HepG2 (cell line): ENCODE data around the gene PRODH. TPM values are rescaled to one million over a fixed set of nuclear protein-coding genes. Genes with fewer than 3 reads are reported as not detected.
"Not testable (repeated sequence)": the region's sequence is repeated elsewhere in the genome, so short reads cannot be mapped to it uniquely, and the experiment has no call there.

ENCODE experiments used
- ATAC-seq: fragments of 200-7000 bp; cut with Tn5 transposase; 3 replicates; pipeline ENCODE4 v1.9.1; 2020; ENCODE audit warnings: mild to moderate bottlenecking, moderate library complexity
- BruUV-seq: library from RNA; stranded (reverse); fragments of 400-500 nt; replicated peaks from 2 replicates; lab custom pipeline; 2021; lab: Mats Ljungman, UMichigan
- CTCF ChIA-PET: fragments of 300-600 bp; formaldehyde crosslinking; extraction: SDS; loops from one replicate; lab custom pipeline; 2021; ENCODE audit warnings: low total read pairs, inconsistent platforms, low intra/inter-chr PET ratio; lab: Yijun Ruan, JAX
- POLR2A ChIA-PET: fragments of 350-600 bp; sonication (Branson Sonifier 250); formaldehyde crosslinking; loops from one replicate; lab custom pipeline; 2020; ENCODE audit warnings: antibody characterized with exemption, inconsistent platforms; lab: Yijun Ruan, JAX
- DNase-seq: peaks from one replicate; pipeline ENCODE4 v3.0.0-alpha.2; 2015; ENCODE audit warnings: low spot score
- FAIRE-seq: peaks from 3 replicates; lab custom pipeline; 2011; peaks lifted over from hg19 to GRCh38; lab: Jason Lieb, UNC
- H2AFZ ChIP-seq: one replicate; pipeline ENCODE4 v1.6.1; 2011; ENCODE audit warnings: low read length, inconsistent platforms
- H3K27ac ChIP-seq: fragments of 300-600 bp; 3 replicates; pipeline ENCODE4 v1.8.0; 2011; ENCODE audit warnings: mixed run types, mild to moderate bottlenecking, mixed read lengths, low read length, inconsistent platforms; ENCODE audit not compliant: insufficient read depth; ENCODE audit errors: extremely low read length
- H3K27me3 ChIP-seq, 2 experiments: fragments of 200-600 bp in 1 of 2; 2 replicates in 1 of 2; 3 replicates in 1 of 2; pipeline versions ENCODE4 v1.6.0 to v1.8.0; 2011; ENCODE audit warnings: low read length in 2 of 2, mild to moderate bottlenecking in 2 of 2, moderate library complexity in 2 of 2, inconsistent platforms in 1 of 2; ENCODE audit not compliant: insufficient read depth in 2 of 2, control insufficient read depth in 1 of 2
- H3K36me3 ChIP-seq, 2 experiments: fragments of 200-600 bp in 1 of 2; replicated peaks in 1 of 2; 2 replicates in 1 of 2; 3 replicates in 1 of 2; pipeline versions ENCODE4 v1.5.1 to v1.8.0; 2011; ENCODE audit warnings: low read length in 2 of 2, inconsistent platforms in 1 of 2; ENCODE audit not compliant: insufficient read depth in 2 of 2, control insufficient read depth in 1 of 2
- H3K4me1 ChIP-seq: 2 replicates; pipeline ENCODE4 v1.5.1; 2012; ENCODE audit warnings: low read length, inconsistent platforms; ENCODE audit not compliant: insufficient read depth
- H3K4me2 ChIP-seq: 2 replicates; pipeline ENCODE4 v1.6.0; 2011; ENCODE audit warnings: low read depth, low read length, inconsistent platforms
- H3K4me3 ChIP-seq, 3 experiments: fragments of 200-600 bp in 1 of 3; sonication (generic), shearing (Covaris generic) in 1 of 3; replicated peaks in 1 of 3; 2 replicates each; pipeline ENCODE4 v1.5.1; 2011 to 2016; ENCODE audit warnings: low read length in 3 of 3, inconsistent platforms in 2 of 3, low read depth in 2 of 3, mild to moderate bottlenecking in 2 of 3, control low read depth in 1 of 3, mixed read lengths in 1 of 3; ENCODE audit not compliant: insufficient read depth in 1 of 3
- H3K79me2 ChIP-seq: one replicate; pipeline ENCODE4 v1.6.1; 2011; ENCODE audit warnings: low read length, inconsistent platforms; ENCODE audit not compliant: insufficient read depth
- H3K9ac ChIP-seq: 2 replicates; pipeline ENCODE4 v1.6.0; 2011; ENCODE audit warnings: mild to moderate bottlenecking, low read depth, low read length, inconsistent platforms; ENCODE audit not compliant: insufficient read depth
- H3K9me3 ChIP-seq: 2 replicates; pipeline ENCODE4 v1.5.1; 2012; ENCODE audit warnings: mild to moderate bottlenecking, low read length
- H4K20me1 ChIP-seq: 2 replicates; pipeline ENCODE4 v1.6.0; 2011; ENCODE audit warnings: inconsistent platforms, mild to moderate bottlenecking, low read length, moderate library complexity; ENCODE audit not compliant: insufficient read depth
- BRD4 ChIP-seq: sonication (generic); formaldehyde crosslinking; IDR thresholded peaks from 2 replicates; pipeline ENCODE4 v1.4.0; 2020; ENCODE audit warnings: missing genetic modification reagents
- KDM5A ChIP-seq: fragments of 200-600 bp; sonication (generic); IDR thresholded peaks from 2 replicates; pipeline ENCODE4 v1.7.0; 2018; ENCODE audit warnings: antibody characterized with exemption, mild to moderate bottlenecking, low read length, borderline replicate concordance
- LCORL ChIP-seq, 2 experiments: fragments of 450-650 bp in 1 of 2; sonication (generic) in 1 of 2; formaldehyde crosslinking in 1 of 2; IDR thresholded peaks; 2 replicates each; pipeline versions ENCODE4 v1.5.0 to v1.6.1; 2017 to 2020; ENCODE audit warnings: antibody characterized with exemption in 1 of 2, missing genetic modification reagents in 1 of 2
- MBD4 ChIP-seq: IDR thresholded peaks from 2 replicates; pipeline ENCODE4 v1.6.1; 2012; ENCODE audit warnings: low read length, inconsistent platforms, borderline replicate concordance
- NBN ChIP-seq: fragments of 450-650 bp; conservative IDR thresholded peaks from 2 replicates; pipeline ENCODE4 v1.6.1; 2017
- NCOR1 ChIP-seq: fragments of 200-600 bp; sonication (generic); IDR thresholded peaks from 2 replicates; pipeline ENCODE4 v1.7.0; 2017; ENCODE audit warnings: antibody characterized with exemption, low read length, borderline replicate concordance
- NR3C1 ChIP-seq: sonication (generic); formaldehyde crosslinking; IDR thresholded peaks from 2 replicates; pipeline ENCODE4 v1.4.0; 2020; ENCODE audit warnings: missing genetic modification reagents
- SMAD3 ChIP-seq: sonication (generic); formaldehyde crosslinking; IDR thresholded peaks from 2 replicates; pipeline ENCODE4 v1.4.0; 2020; ENCODE audit warnings: missing genetic modification reagents
- ZBTB43 ChIP-seq: sonication (generic); formaldehyde crosslinking; conservative IDR thresholded peaks from 2 replicates; pipeline ENCODE4 v1.4.0; 2020; ENCODE audit warnings: missing genetic modification reagents
- ZKSCAN1 ChIP-seq: fragments of 150-350 bp; IDR thresholded peaks from 2 replicates; pipeline ENCODE4 v1.6.1; 2014; ENCODE audit warnings: low read length
- ZNF781 ChIP-seq: sonication (generic); formaldehyde crosslinking; IDR thresholded peaks from 2 replicates; pipeline ENCODE4 v1.5.1; 2020; ENCODE audit warnings: borderline replicate concordance, mild to moderate bottlenecking, missing genetic modification reagents; ENCODE audit errors: not compliant biosample characterization
- WGBS: methylation state at CpG from one replicate; pipeline ENCODE4 v1.1.6; 2017; ENCODE audit warnings: low lambda C conversion rate; 5-methylcytosine and 5-hydroxymethylcytosine counted together
- in situ Hi-C: cut with HindIII; loops from 2 replicates; pipeline ENCODE4 v1.10.0; 2017; ENCODE audit warnings: low pct_unique_long_range_greater_than_20kb; ENCODE audit not compliant: extremely low pct_ligation_motif_present
- intact Hi-C: fragments of 100-400 bp; cut with micrococcal nuclease; formaldehyde crosslinking; loops from one replicate; pipeline ENCODE4 v1.10.0; 2022; ENCODE audit not compliant: unreplicated experiment
- polyA plus RNA-seq, 8 experiments: library from polyadenylated mRNA; depleted of rRNA in 3 of 8; stranded (reverse) in 7 of 8; unstranded in 1 of 8; fragments of >200 nt; fragmentation: Illumina TruSeq in 4 of 8; extraction: Trizol in 4 of 8; gene quantifications; 2 replicates each; pipeline versions ENCODE4 v1.2.1 to v1.2.3, GENCODE V29; 2011 to 2016; ENCODE audit warnings: low read depth in 4 of 8, missing spikeins in 1 of 8, mixed read lengths in 1 of 8; ENCODE audit not compliant: insufficient read depth in 1 of 8
- total RNA-seq, 5 experiments: library from RNA; depleted of rRNA; stranded (reverse); fragments of >200 nt; fragmentation: Illumina TruSeq; extraction: Trizol; gene quantifications; 2 replicates each; pipeline ENCODE4 v1.2.3, GENCODE V29; 2016; ENCODE audit warnings: low read depth in 1 of 5
- TF ChIP-seq, protein P1 (sequence below): sonication (generic); formaldehyde crosslinking; IDR thresholded peaks from 2 replicates; pipeline ENCODE4 v1.5.1; 2020; ENCODE audit warnings: mild to moderate bottlenecking, missing genetic modification reagents

PRODH gene
- total and polyA plus RNA-seq, 2 of the 13 experiments (the other 11 are each of a cell fraction or from before 2014, with no cell fraction given), result 0.29 to 0.30 TPM

DNA sequence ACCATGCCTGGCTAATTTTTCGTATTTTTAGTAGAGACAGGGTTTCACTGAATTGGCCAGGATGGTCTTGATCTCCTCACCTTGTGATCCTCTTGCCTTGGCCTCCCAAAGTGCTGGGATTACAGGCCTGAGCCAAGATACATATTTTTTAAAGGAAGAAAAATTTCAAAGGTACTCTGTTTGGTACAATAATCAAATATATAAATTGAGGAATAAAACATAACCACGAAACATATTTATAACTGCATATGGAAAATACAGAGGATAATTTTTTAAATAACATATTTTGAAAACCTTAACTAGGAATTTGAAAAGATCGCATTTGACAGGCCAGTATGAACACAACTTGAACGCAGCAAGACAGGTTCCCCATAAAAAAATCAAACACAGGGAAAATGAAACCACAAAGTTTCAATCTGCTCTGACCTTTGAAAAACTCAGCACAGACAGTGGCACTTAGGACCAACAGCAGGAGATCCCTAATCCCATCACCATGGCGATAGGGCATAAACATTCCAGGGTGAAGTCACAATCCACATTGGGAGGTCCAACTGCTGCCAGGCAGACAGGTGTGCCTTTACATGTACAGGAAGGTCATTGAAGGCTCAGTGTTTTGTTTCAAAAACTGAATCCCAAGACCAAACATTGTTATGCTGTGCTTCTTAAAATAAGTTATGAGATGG is 45.4 kb downstream of the PRODH start:
- H3K4me3 ChIP-seq, in situ Hi-C loops, H3K9ac ChIP-seq, H3K4me2 ChIP-seq, H3K36me3 ChIP-seq, H3K27ac ChIP-seq, H3K9me3 ChIP-seq, H2AFZ ChIP-seq, POLR2A ChIA-PET, intact Hi-C loops, CTCF ChIA-PET, H3K4me1 ChIP-seq, ATAC-seq, H4K20me1 ChIP-seq, DNase-seq, BruUV-seq, H3K79me2 ChIP-seq, H3K27me3 ChIP-seq: not testable (repeated sequence)
- peak; percentile 73 for FAIRE-seq
- 0% methylated on average over 1 of the region's 5 CpGs for WGBS

- no peak overlapping the region for H3K27ac ChIP-seq
- ATAC-seq, result no peak
- H3K27me3 ChIP-seq, result no peaks in the 10 kb centered on the region
- H3K4me2 ChIP-seq, result no peak overlapping the region
- H3K79me2 ChIP-seq, result no peaks in the 10 kb centered on the region
- in situ Hi-C loops, result no loop called here
- 50% methylated on average over 2 of the region's 8 CpGs for WGBS
- H2AFZ ChIP-seq, result no peak overlapping the region
- CTCF ChIA-PET, result no interaction called here
- BruUV-seq, result no TSS peak
- H3K36me3 ChIP-seq, result no peaks in the 10 kb centered on the region
- H3K4me1 ChIP-seq, result no peaks in the 10 kb centered on the region
- intact Hi-C loops, result no loop called here
- POLR2A ChIA-PET, result no interaction called here
- DNase-seq, result no peak
- no peaks in the 10 kb centered on the region for H4K20me1 ChIP-seq
- H3K9me3 ChIP-seq, result no peaks in the 10 kb centered on the region
- H3K9ac ChIP-seq, result no peak overlapping the region
- no peak for FAIRE-seq
- no peak overlapping the region for H3K4me3 ChIP-seq
- no peak for TF ChIP-seq NBN
- no peak for TF ChIP-seq NR3C1 (CRISPR knock-in tag)
- TF ChIP-seq ZNF781, result no peak
- TF ChIP-seq ZBTB43 (CRISPR knock-in tag), result no peak
- TF ChIP-seq BRD4 (CRISPR knock-in tag), result no peak
- TF ChIP-seq, protein P1, sequence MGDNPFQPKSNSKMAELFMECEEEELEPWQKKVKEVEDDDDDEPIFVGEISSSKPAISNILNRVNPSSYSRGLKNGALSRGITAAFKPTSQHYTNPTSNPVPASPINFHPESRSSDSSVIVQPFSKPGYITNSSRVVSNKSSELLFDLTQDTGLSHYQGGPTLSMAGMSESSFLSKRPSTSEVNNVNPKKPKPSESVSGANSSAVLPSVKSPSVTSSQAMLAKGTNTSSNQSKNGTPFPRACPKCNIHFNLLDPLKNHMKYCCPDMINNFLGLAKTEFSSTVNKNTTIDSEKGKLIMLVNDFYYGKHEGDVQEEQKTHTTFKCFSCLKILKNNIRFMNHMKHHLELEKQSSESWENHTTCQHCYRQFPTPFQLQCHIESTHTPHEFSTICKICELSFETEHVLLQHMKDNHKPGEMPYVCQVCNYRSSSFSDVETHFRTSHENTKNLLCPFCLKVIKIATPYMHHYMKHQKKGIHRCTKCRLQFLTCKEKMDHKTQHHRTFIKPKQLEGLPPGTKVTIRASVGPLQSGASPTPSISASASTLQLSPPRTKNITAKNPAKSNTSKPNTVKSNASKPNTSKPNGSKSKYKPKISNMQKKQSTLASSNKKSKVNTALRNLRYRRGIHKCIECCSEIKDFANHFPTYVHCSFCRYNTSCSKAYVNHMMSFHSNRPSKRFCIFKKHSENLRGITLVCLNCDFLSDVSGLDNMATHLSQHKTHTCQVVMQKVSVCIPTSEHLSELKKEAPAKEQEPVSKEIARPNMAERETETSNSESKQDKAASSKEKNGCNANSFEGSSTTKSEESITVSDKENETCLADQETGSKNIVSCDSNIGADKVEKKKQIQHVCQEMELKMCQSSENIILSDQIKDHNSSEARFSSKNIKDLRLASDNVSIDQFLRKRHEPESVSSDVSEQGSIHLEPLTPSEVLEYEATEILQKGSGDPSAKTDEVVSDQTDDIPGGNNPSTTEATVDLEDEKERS, result no peak
- TF ChIP-seq KDM5A, result no peak
- TF ChIP-seq LCORL (IDR thresholded peaks at IDR 0.05), result no peak
- TF ChIP-seq LCORL (CRISPR knock-in tag; IDR thresholded peaks at IDR 0.05), result no peak
- TF ChIP-seq SMAD3 (CRISPR knock-in tag), result no peak
- no peak for TF ChIP-seq ZKSCAN1
- TF ChIP-seq MBD4, result no peak
- no peak for TF ChIP-seq NCOR1
Observed at GRCh38 chr22:18888115-18888514, 48.0 kb downstream of the PRODH start.
